ENCODE data around the gene ANKRD35.
"Not testable (repeated sequence)": the region's sequence is repeated elsewhere in the genome, so short reads cannot be mapped to it uniquely, and the experiment has no call there.

Gene ANKRD35

GRCh38 chr1:145857170-145857569 lies 28.5 kb downstream of the ANKRD35 start:
- DNase-seq = no peak

- no peak for DNase-seq
Observed at GRCh38 chr1:145855426-145855948, 30.2 kb downstream of the ANKRD35 start.

GRCh38 chr1:145849356-145850160 lies 36.1 kb downstream of the ANKRD35 start:
- peak; percentile 87 for DNase-seq

GRCh38 chr1:145847827-145848226 lies 37.8 kb downstream of the ANKRD35 start:
- no peak for DNase-seq

GRCh38 chr1:145846201-145846612 lies 39.5 kb downstream of the ANKRD35 start:
- DNase-seq = peak; percentile 34

DNA sequence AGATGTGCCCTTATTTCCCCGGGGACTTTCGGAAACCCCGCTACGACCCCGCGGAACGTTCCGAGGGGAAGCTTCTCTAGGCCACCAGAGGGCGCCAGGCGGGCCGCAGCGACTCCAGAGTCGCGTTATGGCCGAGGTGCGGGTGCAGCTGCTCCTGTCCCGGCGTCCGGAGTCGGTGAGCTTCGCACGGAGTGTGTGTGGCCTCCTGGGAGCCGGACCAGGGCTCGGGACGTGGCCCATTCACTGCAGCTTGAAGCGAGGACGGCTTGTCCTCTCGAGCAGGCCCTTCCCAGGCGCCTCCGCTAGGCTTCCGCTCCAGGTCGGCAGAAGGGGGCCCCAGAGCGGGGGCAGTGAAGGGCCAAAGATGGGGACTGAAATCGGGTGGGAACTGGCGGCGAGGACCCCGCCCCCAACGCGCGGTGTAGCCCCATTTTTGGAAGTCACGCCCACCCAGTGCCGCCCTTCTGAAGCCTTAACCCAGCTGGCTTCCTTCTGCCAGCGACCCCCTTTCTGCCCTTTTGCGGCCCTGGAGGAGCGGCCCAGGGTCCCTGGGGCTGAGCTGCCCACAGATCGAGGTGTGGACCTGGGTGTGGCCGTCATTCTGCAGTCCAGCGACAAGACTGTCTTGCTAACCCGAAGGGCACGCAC lies 40.0 kb downstream of the ANKRD35 start, which contains the start of gene NUDT17:
Gene NUDT17, plus strand, starts transcription at position 117 of the 648 bp plus-strand sequence. Its CDS starts 11 bp downstream, at position 128.
- peak; percentile 81 for DNase-seq

DNA sequence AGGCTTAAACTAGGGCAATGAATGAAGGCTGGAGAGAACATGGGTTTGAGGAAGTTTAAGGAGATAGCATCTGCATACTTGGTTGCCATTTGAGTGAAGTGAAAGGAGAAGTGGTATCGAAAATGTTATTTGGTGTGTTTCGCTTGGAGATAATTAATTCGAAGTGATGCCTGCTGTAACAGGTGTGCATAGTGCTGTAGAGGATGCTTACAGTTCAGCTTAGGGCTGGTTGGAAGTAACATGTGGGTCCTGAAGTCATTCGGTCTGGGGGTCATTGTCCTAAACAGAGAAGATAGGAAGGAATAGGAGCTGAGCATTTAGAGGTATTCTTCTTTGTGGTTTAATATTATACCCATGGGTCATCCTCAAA lies 40.5 kb downstream of the ANKRD35 start:
- no peak for DNase-seq

DNA sequence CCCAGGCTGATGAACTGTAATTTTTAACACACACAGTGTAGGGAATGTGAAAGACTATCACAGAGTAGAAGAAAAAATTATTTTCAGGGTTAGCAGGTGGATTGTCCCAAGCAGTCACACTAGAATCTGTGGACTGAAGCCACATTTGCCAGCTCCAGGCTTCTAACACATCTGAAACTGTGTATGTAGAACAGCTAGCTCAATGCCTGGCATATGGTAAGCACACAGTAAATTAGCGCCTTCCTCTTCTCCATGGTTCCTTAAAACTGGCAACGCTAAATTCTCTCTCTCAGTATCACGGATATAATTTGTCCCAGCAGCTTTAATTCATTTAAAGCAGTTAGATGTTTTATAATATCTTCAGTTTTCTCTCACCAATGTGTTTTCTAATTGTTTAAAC lies 42.6 kb downstream of the ANKRD35 start:
- no peak for DNase-seq

- DNase-seq = no peak
Observed at GRCh38 chr1:145837656-145838055, 48.0 kb downstream of the ANKRD35 start.

- not testable (repeated sequence) for DNase-seq
Observed at GRCh38 chr1:145830810-145831209, 54.9 kb downstream of the ANKRD35 start.

DNA sequence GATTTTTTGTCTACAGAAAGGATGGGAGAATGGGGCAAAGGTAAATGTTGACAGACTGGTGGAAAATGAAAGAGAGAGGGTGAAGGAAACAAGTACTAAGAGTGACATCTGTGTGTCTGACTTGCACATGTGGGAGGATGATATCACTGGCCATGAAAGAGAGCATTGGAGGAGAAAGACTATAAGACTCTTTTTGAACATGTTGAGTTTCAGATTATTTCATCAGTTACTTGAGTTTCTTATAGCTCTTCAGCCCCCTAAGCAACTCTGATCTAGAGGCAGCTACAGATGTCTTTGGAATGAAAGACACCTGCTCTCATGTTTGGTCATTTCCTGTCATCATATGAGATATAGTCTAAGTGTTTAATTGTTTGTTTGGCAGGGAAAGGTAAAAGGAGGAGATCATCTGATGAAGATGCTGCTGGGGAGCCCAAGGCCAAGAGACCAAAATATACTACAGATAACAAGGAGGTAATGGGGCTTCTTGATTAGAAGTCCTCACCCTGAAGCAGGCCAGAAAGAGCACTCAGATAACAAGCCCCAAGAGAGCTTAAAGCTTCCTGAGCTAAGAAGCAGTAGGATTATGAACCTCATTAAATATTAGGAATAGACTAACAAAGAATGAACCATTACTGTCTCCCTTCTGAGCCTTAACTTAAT lies 57.2 kb downstream of the ANKRD35 start:
- DNase-seq = no peak

DNA sequence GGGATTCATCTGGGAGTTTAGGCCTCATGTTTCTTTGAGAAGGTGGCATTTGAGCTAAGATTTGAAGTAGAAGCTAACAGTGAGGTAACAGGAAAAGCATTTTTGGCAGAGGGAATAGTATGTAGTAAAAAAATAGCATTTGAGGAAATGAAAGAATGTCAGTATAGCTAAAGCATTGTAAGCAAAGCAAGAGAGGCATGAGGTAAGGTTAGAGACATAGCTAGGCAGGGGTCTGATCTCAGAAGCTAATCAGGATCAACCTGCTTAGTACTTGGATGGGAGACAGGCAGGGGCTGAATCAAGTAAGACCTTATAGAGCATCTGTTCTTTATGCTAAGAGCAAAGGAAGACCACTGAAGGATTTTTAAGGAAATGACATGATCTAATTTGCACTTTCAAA lies 57.7 kb downstream of the ANKRD35 start:
- no peak for DNase-seq

DNA sequence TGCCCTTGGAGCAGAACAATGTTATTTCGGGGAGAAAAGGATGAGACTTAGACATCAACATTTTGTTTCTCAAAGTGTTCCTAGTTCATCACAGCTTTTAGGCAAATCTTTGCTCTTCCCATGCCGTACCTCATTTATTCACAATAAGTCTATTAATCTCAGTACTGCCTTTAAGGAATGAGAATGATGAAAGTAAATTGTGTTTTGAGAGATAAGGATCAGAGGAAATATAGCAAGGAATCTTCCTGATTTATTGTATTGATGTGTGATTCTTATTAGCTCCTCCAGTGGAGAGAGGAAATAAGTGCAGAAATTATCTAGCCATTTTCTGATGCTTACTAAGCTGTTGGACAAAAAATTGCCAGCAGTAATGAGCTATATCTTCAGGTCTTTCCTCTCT lies 59.6 kb downstream of the ANKRD35 start:
- DNase-seq = no peak

- no peak for DNase-seq
Observed at GRCh38 chr1:145824499-145824842, 61.2 kb downstream of the ANKRD35 start.

GRCh38 chr1:145823565-145824498 lies 61.8 kb downstream of the ANKRD35 start, which contains the start of the genes POLR3C and RNF115:
Gene POLR3C, plus strand, starts transcription at chr1:145824200. Its CDS starts 1,577 bp downstream, at chr1:145825777.
Gene RNF115, minus strand, starts transcription at chr1:145824095. Its CDS starts 222 bp downstream, at chr1:145823873.
- DNase-seq = peak; percentile 94

DNA sequence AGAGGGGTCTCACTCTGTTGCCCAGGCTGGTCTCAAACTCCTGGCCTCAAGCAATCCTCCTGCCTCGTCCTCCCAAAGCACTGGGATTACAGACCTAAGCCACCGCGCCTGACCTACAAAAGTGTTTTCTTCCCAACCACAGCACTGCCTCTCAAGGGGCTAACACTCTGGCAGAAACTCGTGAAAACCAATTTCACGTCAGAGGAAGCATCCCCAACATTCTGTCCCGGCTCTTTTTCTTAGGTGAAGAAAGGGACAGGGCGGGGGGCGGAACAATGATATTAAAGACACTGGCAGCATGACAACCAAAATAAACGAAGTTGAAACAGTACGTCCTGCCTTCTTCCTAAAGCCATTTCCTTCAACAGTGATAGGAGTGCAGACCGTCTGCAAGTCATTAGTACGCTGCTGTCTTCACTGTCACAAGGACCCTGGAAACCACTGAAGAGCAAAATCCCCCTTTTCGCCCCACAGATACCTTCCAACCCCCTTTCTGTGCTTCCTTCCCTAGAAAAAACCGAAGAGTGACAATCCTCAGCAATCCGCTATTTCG lies 62.8 kb downstream of the ANKRD35 start:
- DNase-seq = not testable (repeated sequence)

DNA sequence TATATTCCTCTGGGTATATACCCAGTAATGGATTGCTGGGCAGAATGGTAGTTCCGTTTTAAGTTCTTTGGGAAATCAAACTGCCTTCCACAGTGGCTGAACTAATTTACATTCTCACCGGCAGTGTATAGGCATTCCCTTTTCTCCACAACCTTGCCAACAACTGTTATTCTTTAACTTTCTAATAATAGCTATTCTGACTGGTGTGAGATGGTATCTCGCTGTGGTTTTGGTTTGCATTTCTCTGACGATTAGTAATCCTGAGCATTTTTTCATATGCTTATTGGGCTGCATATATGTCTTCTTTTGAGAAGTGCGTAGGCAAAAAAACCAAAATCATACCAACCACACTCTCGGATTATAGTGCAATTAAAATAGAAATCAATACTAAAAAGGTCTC lies 67.6 kb downstream of the ANKRD35 start:
- peak; percentile 81 for DNase-seq
